Measurements from ENCODE around the gene ASH1L.
"Not testable (repeated sequence)": the region's sequence is repeated elsewhere in the genome, so short reads cannot be mapped to it uniquely, and the experiment has no call there.

ASH1L gene

GRCh38 chr1:155562581-155563376, at the start of gene ASH1L:
TSS of gene ASH1L (minus strand) at chr1:155562803. CDS start at chr1:155521519, 41,284 bp downstream.
- DNase-seq: peak; percentile 84 to 100 (median 95)

- not testable (repeated sequence) for DNase-seq
Measured at GRCh38 chr1:155610257-155610647, 47.6 kb upstream of the ASH1L start.

GRCh38 chr1:155609515-155610256, 47.1 kb upstream of the ASH1L start, which contains the start of gene MSTO1:
TSS of gene MSTO1 (plus strand) at chr1:155610218. CDS start at chr1:155610249, 31 bp downstream.
- DNase-seq: peak; percentile 24 to 97 (median 90)

- DNase-seq: no peak
Measured at GRCh38 chr1:155608888-155609225, 46.3 kb upstream of the ASH1L start.

- no peak for DNase-seq
Measured at GRCh38 chr1:155607708-155608107, 45.1 kb upstream of the ASH1L start.

GRCh38 chr1:155599828-155600572, 37.4 kb upstream of the ASH1L start:
- not testable (repeated sequence) for DNase-seq

GRCh38 chr1:155598842-155599331, 36.3 kb upstream of the ASH1L start:
- peak in 34 of 51 donors; percentile 0 to 63 (median 14) for DNase-seq

- no peak for DNase-seq
Measured at GRCh38 chr1:155596864-155597263, 34.3 kb upstream of the ASH1L start.

GRCh38 chr1:155595877-155596474, 33.4 kb upstream of the ASH1L start:
- peak in 5 of 51 donors; percentile 2 to 63 (median 13) for DNase-seq

- DNase-seq: peak in 3 of 51 donors; percentile 5 to 51 (median 28)
Measured at GRCh38 chr1:155591770-155592169, 29.2 kb upstream of the ASH1L start.

- DNase-seq: not testable (repeated sequence)
Measured at GRCh38 chr1:155590516-155591247, 28.1 kb upstream of the ASH1L start.

GRCh38 chr1:155589282-155589681, 26.7 kb upstream of the ASH1L start:
- DNase-seq: not testable (repeated sequence)

- not testable (repeated sequence) for DNase-seq
Measured at GRCh38 chr1:155583846-155584245, 21.2 kb upstream of the ASH1L start.

- DNase-seq: not testable (repeated sequence)
Measured at GRCh38 chr1:155575608-155576007, 13.0 kb upstream of the ASH1L start.

GRCh38 chr1:155574077-155574476, 11.5 kb upstream of the ASH1L start:
- DNase-seq: no peak

- no peak for DNase-seq
Measured at GRCh38 chr1:155570593-155570990, 8.0 kb upstream of the ASH1L start.

- no peak for DNase-seq
Measured at GRCh38 chr1:155569988-155570592, 7.5 kb upstream of the ASH1L start.

GRCh38 chr1:155563377-155564022, 897 bp upstream of the ASH1L start:
- not testable (repeated sequence) for DNase-seq
